HepG2 (cell line): ENCODE results near the gene IL17RA. TPM values are rescaled to one million over a fixed set of nuclear protein-coding genes. Genes with fewer than 3 reads are reported as not detected.
A peak's percentile ranks its signal among the peaks of the same experiment; 100 is the strongest.

Experiments used
- AGO2 ChIP-seq: fragments of 200-400 bp; formaldehyde crosslinking; optimal IDR thresholded peaks from 2 replicates; pipeline ENCODE3; 2017; ENCODE audit warnings: mild to moderate bottlenecking, low read depth, low read length, moderate library complexity
- BCL6 ChIP-seq: IDR thresholded peaks from 2 replicates; pipeline ENCODE4 v1.6.1; 2016; ENCODE audit warnings: missing genetic modification reagents, missing compliant biosample characterization
- BHLHE40 ChIP-seq: IDR thresholded peaks from 2 replicates; pipeline ENCODE4 v1.6.1; 2011; ENCODE audit warnings: low read length, improper control_type of control experiment
- BORCS8-MEF2B ChIP-seq: sonication (generic); formaldehyde crosslinking; IDR thresholded peaks from 2 replicates; pipeline ENCODE4 v1.8.0; 2022; ENCODE audit warnings: mild to moderate bottlenecking, missing genetic modification reagents
- CEBPB ChIP-seq: IDR thresholded peaks from 2 replicates; pipeline ENCODE4 v1.6.1; 2011; ENCODE audit warnings: low read depth, low read length, improper control_type of control experiment, borderline replicate concordance
- DBP ChIP-seq: sonication (generic); formaldehyde crosslinking; IDR thresholded peaks from 2 replicates; pipeline ENCODE4 v1.4.0; 2020; ENCODE audit warnings: missing genetic modification reagents; ENCODE audit errors: not compliant biosample characterization
- KMT2B ChIP-seq: IDR thresholded peaks from 2 replicates; pipeline ENCODE4 v1.6.1; 2016; ENCODE audit warnings: missing genetic modification reagents, missing compliant biosample characterization
- MNT ChIP-seq: fragments of 450-650 bp; IDR thresholded peaks from 2 replicates; pipeline ENCODE4 v1.6.1; 2016
- NKX3-1 ChIP-seq: sonication (generic); formaldehyde crosslinking; IDR thresholded peaks from 2 replicates; pipeline ENCODE4 v1.5.0; 2020; ENCODE audit warnings: missing genetic modification reagents
- RAD21 ChIP-seq: fragments of 450-650 bp; formaldehyde crosslinking; IDR thresholded peaks from 2 replicates; pipeline ENCODE4 v1.5.0; 2020; ENCODE audit warnings: mild to moderate bottlenecking
- RARG ChIP-seq: sonication (generic); formaldehyde crosslinking; IDR thresholded peaks from 2 replicates; pipeline ENCODE4 v1.4.0; 2020; ENCODE audit warnings: low read depth, mild to moderate bottlenecking, missing genetic modification reagents
- SMC3 ChIP-seq: IDR thresholded peaks from 2 replicates; pipeline ENCODE4 v1.6.1; 2011; ENCODE audit warnings: low read length, improper control_type of control experiment
- TEAD3 ChIP-seq: optimal IDR thresholded peaks from 2 replicates; pipeline ENCODE3; 2016; ENCODE audit warnings: borderline replicate concordance
- ZFP37 ChIP-seq: sonication (generic); formaldehyde crosslinking; IDR thresholded peaks from 2 replicates; pipeline ENCODE4 v1.4.0; 2020; ENCODE audit warnings: missing genetic modification reagents, borderline replicate concordance
- ZFP41 ChIP-seq: sonication (generic); formaldehyde crosslinking; IDR thresholded peaks from 2 replicates; pipeline ENCODE4 v1.4.0; 2020; ENCODE audit warnings: mild to moderate bottlenecking, missing genetic modification reagents, borderline replicate concordance
- ZFP82 ChIP-seq: sonication (generic); formaldehyde crosslinking; IDR thresholded peaks from 2 replicates; pipeline ENCODE4 v1.5.1; 2020; ENCODE audit warnings: mild to moderate bottlenecking, missing genetic modification reagents, borderline replicate concordance
- ZNF414 ChIP-seq: sonication (generic); formaldehyde crosslinking; IDR thresholded peaks from 2 replicates; pipeline ENCODE4 v1.5.0; 2020; ENCODE audit warnings: missing genetic modification reagents
- polyA plus RNA-seq, 8 experiments: library from polyadenylated mRNA; depleted of rRNA in 3 of 8; stranded (reverse) in 7 of 8; unstranded in 1 of 8; fragments of >200 nt; fragmentation: Illumina TruSeq in 4 of 8; extraction: Trizol in 4 of 8; gene quantifications; 2 replicates each; pipeline versions ENCODE4 v1.2.1 to v1.2.3, GENCODE V29; 2011 to 2016; ENCODE audit warnings: low read depth in 4 of 8, missing spikeins in 1 of 8, mixed read lengths in 1 of 8; ENCODE audit not compliant: insufficient read depth in 1 of 8
- total RNA-seq, 5 experiments: library from RNA; depleted of rRNA; stranded (reverse); fragments of >200 nt; fragmentation: Illumina TruSeq; extraction: Trizol; gene quantifications; 2 replicates each; pipeline ENCODE4 v1.2.3, GENCODE V29; 2016; ENCODE audit warnings: low read depth in 1 of 5
- TF ChIP-seq, protein P1 (sequence below), 2 experiments: IDR thresholded peaks; 2 replicates each; pipeline ENCODE4 v1.6.1; 2011 to 2012; ENCODE audit warnings: low read length in 2 of 2, borderline replicate concordance in 1 of 2, low read depth in 1 of 2, mild to moderate bottlenecking in 1 of 2, moderate library complexity in 1 of 2
- TF ChIP-seq, protein P2 (sequence below): sonication (generic); formaldehyde crosslinking; conservative IDR thresholded peaks from 2 replicates; pipeline ENCODE4 v1.8.1; 2023; ENCODE audit warnings: missing genetic modification reagents
- TF ChIP-seq, protein P3 (sequence below): sonication (generic); formaldehyde crosslinking; IDR thresholded peaks from 2 replicates; pipeline ENCODE4 v1.5.0; 2020; ENCODE audit warnings: missing genetic modification reagents

Gene IL17RA
- total and polyA plus RNA-seq, 2 of the 13 experiments (the other 11 are each of a cell fraction or from before 2014, with no cell fraction given) = 2.5 to 8.2 TPM

DNA sequence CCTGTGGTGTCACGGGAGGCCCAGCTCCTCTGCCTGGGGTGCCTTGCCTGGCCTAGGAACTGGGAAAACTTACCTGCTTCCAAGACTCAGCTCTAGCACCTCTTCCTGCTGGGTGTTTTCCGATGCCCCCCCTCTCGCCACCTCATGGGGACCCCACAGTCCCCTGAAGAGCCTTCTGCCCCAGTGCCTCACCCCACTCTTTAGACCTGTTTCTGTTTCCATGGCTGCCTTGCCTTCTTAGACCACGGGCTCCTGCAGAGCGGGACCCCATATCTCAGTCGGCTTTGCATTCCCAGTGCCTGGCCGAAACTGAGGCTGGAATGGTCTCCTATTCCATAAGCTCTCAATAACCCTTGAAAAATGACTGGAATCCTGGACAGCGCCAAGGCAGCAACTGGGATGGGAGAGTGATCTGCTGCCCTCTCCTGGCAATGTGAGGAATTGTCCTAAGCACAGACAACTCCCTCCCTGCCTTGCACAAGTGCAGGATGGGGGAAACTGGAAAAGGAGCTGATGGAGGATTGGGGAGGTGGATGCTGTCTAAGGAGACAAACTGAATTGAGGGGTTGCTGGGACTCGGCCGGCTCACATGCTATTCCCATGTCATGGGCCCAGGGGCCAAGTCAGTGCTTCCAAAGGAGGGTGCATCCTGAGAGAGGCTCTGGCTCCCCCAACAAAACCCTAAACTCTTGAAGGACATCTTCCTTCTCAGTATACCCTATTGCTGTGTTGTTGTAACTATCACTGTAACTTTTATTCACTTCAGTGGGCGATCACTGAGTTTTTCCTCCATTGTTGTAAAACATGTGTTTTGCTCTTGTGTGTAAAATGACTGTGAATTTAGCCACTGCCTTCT lies 26.6 kb upstream of the IL17RA start (continued):
- no peak for TF ChIP-seq KMT2B
- no peak for TF ChIP-seq BHLHE40
- peak; percentile 80 for TF ChIP-seq SMC3
- no peak for TF ChIP-seq ZFP41 (CRISPR knock-in tag)
- TF ChIP-seq, protein P1, sequence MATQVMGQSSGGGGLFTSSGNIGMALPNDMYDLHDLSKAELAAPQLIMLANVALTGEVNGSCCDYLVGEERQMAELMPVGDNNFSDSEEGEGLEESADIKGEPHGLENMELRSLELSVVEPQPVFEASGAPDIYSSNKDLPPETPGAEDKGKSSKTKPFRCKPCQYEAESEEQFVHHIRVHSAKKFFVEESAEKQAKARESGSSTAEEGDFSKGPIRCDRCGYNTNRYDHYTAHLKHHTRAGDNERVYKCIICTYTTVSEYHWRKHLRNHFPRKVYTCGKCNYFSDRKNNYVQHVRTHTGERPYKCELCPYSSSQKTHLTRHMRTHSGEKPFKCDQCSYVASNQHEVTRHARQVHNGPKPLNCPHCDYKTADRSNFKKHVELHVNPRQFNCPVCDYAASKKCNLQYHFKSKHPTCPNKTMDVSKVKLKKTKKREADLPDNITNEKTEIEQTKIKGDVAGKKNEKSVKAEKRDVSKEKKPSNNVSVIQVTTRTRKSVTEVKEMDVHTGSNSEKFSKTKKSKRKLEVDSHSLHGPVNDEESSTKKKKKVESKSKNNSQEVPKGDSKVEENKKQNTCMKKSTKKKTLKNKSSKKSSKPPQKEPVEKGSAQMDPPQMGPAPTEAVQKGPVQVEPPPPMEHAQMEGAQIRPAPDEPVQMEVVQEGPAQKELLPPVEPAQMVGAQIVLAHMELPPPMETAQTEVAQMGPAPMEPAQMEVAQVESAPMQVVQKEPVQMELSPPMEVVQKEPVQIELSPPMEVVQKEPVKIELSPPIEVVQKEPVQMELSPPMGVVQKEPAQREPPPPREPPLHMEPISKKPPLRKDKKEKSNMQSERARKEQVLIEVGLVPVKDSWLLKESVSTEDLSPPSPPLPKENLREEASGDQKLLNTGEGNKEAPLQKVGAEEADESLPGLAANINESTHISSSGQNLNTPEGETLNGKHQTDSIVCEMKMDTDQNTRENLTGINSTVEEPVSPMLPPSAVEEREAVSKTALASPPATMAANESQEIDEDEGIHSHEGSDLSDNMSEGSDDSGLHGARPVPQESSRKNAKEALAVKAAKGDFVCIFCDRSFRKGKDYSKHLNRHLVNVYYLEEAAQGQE (IDR thresholded peaks at IDR 0.05; ENCODE audit: borderline replicate concordance in 1 of 2, low read depth in 1 of 2, low read length in 2 of 2) = peak; percentile 51 to 90
- no peak for TF ChIP-seq DBP
- TF ChIP-seq CEBPB = peak; percentile 26; the same call in 1 of the 2 replicates
- TF ChIP-seq, protein P2, sequence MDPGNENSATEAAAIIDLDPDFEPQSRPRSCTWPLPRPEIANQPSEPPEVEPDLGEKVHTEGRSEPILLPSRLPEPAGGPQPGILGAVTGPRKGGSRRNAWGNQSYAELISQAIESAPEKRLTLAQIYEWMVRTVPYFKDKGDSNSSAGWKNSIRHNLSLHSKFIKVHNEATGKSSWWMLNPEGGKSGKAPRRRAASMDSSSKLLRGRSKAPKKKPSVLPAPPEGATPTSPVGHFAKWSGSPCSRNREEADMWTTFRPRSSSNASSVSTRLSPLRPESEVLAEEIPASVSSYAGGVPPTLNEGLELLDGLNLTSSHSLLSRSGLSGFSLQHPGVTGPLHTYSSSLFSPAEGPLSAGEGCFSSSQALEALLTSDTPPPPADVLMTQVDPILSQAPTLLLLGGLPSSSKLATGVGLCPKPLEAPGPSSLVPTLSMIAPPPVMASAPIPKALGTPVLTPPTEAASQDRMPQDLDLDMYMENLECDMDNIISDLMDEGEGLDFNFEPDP (CRISPR knock-in tag) = no peak
- TF ChIP-seq, protein P3, sequence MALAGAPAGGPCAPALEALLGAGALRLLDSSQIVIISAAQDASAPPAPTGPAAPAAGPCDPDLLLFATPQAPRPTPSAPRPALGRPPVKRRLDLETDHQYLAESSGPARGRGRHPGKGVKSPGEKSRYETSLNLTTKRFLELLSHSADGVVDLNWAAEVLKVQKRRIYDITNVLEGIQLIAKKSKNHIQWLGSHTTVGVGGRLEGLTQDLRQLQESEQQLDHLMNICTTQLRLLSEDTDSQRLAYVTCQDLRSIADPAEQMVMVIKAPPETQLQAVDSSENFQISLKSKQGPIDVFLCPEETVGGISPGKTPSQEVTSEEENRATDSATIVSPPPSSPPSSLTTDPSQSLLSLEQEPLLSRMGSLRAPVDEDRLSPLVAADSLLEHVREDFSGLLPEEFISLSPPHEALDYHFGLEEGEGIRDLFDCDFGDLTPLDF (CRISPR knock-in tag) = no peak
- no peak for TF ChIP-seq RARG (CRISPR knock-in tag)
- TF ChIP-seq AGO2 = no peak
- peak; percentile 54 for TF ChIP-seq RAD21 (CRISPR knock-in tag)
- TF ChIP-seq BORCS8-MEF2B (CRISPR knock-in tag) = 0 out of 2 replicates have a peak, but pooled peaks have one; percentile 23
- TF ChIP-seq ZNF414 (CRISPR knock-in tag) = no peak
- no peak for TF ChIP-seq ZFP82
- TF ChIP-seq NKX3-1 (CRISPR knock-in tag) = no peak
- peak; percentile 61 for TF ChIP-seq TEAD3
- TF ChIP-seq BCL6 = no peak
- TF ChIP-seq MNT = no peak
- no peak for TF ChIP-seq ZFP37 (CRISPR knock-in tag)
